Measurements from ENCODE around the gene MRPS18C.

The MRPS18C gene

DNA sequence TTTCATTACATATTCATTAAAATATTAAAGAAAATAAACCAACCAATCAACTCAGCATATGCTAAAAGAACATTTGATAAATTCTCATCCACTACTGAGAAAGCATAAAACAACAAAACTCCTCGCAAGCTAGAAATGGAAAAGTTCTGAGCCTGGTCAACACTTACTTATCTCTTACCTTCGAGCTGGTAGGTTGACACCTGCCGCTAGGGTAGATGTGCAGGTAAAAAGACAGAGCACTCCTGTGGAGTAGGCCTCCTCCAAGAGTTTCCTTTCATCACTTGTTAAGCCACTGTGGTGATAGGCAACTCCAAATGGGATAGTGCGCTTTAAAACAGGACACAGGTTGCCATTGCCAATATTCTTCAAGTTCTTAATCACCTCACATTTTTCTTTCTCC lies 19.2 kb upstream of the MRPS18C start:
- H3K27ac ChIP-seq, result no peak overlapping the region
- no peak for DNase-seq (ENCODE audit: low spot score)
- TF ChIP-seq, protein P1, sequence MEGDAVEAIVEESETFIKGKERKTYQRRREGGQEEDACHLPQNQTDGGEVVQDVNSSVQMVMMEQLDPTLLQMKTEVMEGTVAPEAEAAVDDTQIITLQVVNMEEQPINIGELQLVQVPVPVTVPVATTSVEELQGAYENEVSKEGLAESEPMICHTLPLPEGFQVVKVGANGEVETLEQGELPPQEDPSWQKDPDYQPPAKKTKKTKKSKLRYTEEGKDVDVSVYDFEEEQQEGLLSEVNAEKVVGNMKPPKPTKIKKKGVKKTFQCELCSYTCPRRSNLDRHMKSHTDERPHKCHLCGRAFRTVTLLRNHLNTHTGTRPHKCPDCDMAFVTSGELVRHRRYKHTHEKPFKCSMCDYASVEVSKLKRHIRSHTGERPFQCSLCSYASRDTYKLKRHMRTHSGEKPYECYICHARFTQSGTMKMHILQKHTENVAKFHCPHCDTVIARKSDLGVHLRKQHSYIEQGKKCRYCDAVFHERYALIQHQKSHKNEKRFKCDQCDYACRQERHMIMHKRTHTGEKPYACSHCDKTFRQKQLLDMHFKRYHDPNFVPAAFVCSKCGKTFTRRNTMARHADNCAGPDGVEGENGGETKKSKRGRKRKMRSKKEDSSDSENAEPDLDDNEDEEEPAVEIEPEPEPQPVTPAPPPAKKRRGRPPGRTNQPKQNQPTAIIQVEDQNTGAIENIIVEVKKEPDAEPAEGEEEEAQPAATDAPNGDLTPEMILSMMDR (conservative IDR thresholded peaks at IDR 0.05; ENCODE audit: low read depth), result no peak
- POLR2A ChIA-PET (ENCODE audit: low non-redundant PET), result no interaction called here
- CTCF ChIA-PET, result interaction anchor here (1.0 kb wide), 1 partner anchor 18 kb away, joined by 6 read pairs; no protein-coding TSS in a partner anchor

DNA sequence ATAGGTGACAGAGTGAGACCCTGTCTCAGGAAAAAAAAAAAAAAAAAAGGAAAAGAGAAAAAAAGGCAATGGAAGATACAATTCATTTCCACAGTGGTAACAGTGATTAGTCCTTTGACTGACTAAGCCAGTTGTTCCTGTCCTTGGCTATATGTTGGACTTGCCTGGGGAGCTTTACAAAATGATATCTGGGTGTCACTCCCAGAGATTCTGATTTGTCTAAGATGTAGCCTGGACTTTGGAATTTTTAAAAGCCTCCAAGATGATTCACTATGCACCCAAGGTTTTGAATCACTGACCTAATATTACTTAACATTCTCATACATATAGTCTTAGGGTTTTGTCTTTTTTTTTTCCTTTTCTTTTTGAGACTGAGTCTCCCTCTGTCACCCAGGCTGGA lies 17.1 kb upstream of the MRPS18C start:
- no peak for DNase-seq (ENCODE audit: low spot score)
- ChIA-PET POLR2A (ENCODE audit: low non-redundant PET) (no interaction called here), CTCF (interaction anchor here (0.6 kb wide), 1 partner anchor 1065 kb away, joined by 5 read pairs; no protein-coding TSS in a partner anchor)
- TF ChIP-seq, protein P1 (conservative IDR thresholded peaks at IDR 0.05; ENCODE audit: low read depth), result no peak
- no peak overlapping the region for H3K27ac ChIP-seq

DNA sequence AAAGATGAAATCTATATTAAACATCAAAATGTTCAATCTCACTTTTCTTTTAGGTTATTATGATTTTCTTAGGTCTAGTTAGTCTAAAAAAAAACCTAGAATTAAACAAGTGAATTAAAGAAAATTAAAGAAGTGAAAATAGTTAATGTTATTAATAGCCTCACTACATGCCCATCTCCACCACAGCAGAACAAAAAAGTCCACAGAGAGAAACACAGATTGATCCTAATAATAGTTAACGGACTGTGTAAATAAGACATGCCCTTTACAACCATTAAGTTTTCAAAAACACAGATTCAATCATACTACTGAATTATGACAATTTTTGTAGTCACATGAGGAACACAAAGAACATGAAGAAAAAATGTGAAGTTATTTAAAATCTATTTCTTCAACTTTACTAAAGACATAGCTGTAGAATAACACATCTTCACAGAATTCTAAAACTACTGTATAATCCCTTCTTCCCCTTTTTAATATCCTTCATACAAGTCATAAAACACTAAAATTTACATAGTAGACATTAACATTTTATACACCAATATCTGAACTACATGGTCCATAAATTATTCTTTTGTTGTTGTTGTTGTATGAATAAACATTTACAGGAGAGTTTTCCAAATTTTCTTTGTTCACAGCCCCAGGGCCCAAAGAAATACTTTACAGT lies 15.6 kb upstream of the MRPS18C start:
- no peak for DNase-seq (ENCODE audit: low spot score)
- ChIA-PET CTCF (interaction anchor here (0.8 kb wide), 1 partner anchor 659 kb away, joined by 3 read pairs; no protein-coding TSS in a partner anchor), POLR2A (ENCODE audit: low non-redundant PET) (no interaction called here)
- TF ChIP-seq, protein P1 (conservative IDR thresholded peaks at IDR 0.05; ENCODE audit: low read depth), result no peak
- no peak overlapping the region for H3K27ac ChIP-seq

DNA sequence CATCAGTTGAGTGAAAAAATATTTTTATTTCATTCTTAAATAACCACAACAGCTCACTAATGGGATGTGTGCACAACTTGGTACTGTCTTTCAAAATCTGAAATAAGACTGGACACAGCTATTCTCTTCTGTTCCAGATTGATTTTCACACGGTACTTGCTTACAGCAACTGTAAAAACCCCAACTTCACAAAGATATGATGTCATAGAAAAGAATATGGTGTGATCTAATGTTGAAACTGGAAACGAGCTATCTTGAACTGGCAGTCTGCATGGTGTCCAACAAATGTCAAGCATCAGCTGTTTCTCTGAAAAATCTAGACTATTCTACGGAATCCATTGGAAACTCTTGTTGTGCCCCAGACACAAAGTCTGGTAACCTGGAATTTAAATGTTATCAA lies 15.0 kb upstream of the MRPS18C start:
- H3K27ac ChIP-seq, result no peak overlapping the region
- ChIA-PET CTCF (interaction anchor here (0.6 to 0.8 kb wide), 2 partner anchors 175 to 660 kb away, joined by 3 to 4 read pairs; no protein-coding TSS in a partner anchor), POLR2A (ENCODE audit: low non-redundant PET) (no interaction called here)
- TF ChIP-seq, protein P1 (conservative IDR thresholded peaks at IDR 0.05; ENCODE audit: low read depth), result no peak
- DNase-seq (ENCODE audit: low spot score), result no peak

DNA sequence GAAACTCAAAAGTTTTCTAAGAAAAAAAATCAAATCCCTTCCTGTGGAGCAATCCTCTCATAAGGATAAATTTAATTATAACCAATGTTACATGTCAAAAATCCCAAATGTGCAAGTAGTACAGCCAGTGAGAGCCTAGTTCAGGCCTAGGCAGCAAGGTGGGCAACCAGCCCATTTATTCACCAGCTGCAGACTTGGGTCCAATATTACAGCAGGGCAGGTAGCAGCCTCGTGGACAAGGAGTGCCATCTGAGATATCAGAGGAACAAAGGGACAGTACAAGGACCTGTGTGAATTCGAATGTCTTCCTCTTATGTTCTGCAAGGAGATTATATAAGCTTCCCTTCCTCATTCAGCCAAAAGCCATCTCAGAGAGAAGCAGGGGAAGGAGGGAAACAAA lies 6.8 kb upstream of the MRPS18C start:
- H3K27ac ChIP-seq, result no peak overlapping the region
- no peak for DNase-seq (ENCODE audit: low spot score)
- CTCF ChIA-PET, result no interaction called here
- TF ChIP-seq, protein P1 (conservative IDR thresholded peaks at IDR 0.05; ENCODE audit: low read depth), result no peak
- POLR2A ChIA-PET (ENCODE audit: low non-redundant PET), result no interaction called here

DNA sequence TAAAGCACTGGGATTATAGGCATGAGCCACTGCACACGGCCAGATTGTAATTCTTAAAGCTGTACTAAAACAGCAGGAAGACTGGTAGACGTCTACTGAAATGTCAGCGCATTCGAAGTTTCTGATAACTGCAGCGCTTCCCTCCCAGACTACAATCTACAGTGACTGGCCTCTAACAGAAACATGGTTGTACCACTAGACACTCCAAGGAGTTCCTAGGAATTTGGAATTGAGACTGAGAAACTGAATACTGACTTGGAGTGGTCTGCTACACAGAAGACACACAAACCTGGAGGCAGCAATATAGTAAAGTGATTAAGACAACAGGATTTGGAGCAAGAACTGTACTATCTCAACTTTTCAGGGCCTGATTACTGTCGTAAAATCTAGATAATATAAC lies 1.2 kb upstream of the MRPS18C start:
- ChIA-PET CTCF (interaction anchor here (1.4 kb wide), 1 partner anchor 170 kb away, joined by 6 read pairs; the partner anchor contains the start of gene COQ2), POLR2A (ENCODE audit: low non-redundant PET) (interaction anchor here (0.7 kb wide), 1 partner anchor 424 kb away, joined by 5 read pairs; no protein-coding TSS in a partner anchor)
- TF ChIP-seq, protein P1 (conservative IDR thresholded peaks at IDR 0.05; ENCODE audit: low read depth), result no peak
- no peak overlapping the region for H3K27ac ChIP-seq
- DNase-seq (ENCODE audit: low spot score), result peak; percentile 6

Data from RWPE1 (cell line).